Left renal cortex interstitium (tissue), 4 donors: ENCODE measurements around the gene BCL2. TPM values are rescaled to one million over a fixed set of nuclear protein-coding genes. Genes with fewer than 3 reads are reported as not detected.

ENCODE experiments used
- DNase-seq, 4 donors: peaks; one replicate each; pipeline ENCODE4 v3.0.0-alpha.2; 2013; ENCODE audit warnings: low read depth in 4 of 4, low spot score in 2 of 4, missing footprints in 1 of 4
- polyA plus RNA-seq, 4 donors: library from polyadenylated mRNA; unstranded; fragments of 120-200 nt; gene quantifications; one replicate each; pipeline ENCODE4 v1.2.1, GENCODE V29; 2013; ENCODE audit not compliant: insufficient read length in 4 of 4

BCL2 gene
- polyA plus RNA-seq, 4 donors = 22.1 to 27.1 (median 23.5) TPM

DNA sequence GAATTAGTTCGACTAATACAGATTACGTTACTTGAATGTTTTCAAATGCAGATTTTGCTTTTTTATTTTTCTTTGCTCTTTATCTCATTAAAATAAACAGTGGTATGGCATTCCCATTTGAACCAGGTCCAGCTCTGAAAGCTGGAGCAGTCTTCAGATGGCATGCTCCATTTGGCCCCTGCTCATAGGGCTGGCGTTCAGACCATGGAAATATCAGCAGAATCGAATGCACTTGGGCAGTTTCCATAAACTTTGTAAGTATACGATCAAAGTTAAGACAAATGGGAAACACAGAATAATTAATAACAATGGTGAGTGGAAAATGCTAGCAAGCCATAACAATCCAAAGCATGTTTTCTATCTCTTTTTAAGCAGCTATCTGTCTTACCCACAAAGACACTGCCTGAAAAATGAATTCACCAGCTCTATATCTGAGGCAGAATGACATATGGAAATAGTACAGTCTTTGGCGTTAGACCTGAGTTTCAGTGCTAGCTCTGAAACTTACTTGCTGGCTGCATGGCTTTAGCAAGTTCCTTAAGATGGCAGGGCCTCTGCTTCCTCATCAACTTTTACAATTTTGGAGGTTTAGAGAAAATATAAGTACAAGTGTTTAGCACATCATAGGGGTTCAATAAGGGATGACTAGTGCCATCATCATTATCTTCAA is 131.6 kb downstream of the BCL2 start:
- no peak for DNase-seq

DNA sequence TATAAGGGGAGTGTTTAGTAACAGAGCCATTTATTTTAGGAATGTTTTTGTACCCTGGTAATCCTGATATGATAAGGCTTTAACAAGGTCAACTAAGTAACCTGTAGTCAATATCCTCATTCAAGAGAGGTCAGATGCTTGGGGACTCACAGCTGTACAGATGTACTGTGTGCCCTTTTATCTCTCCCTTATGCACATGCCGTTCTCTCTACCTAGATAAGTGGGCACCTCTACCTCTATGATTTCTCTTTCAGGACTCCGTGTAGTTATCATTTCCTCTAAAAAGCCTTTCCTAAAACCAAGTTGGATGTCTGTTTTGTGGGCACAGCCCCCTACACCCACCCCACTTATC is 132.4 kb downstream of the BCL2 start:
- no peak for DNase-seq

GRCh38 chr18:63186520-63187222 is 132.9 kb downstream of the BCL2 start:
- DNase-seq = no peak

DNA sequence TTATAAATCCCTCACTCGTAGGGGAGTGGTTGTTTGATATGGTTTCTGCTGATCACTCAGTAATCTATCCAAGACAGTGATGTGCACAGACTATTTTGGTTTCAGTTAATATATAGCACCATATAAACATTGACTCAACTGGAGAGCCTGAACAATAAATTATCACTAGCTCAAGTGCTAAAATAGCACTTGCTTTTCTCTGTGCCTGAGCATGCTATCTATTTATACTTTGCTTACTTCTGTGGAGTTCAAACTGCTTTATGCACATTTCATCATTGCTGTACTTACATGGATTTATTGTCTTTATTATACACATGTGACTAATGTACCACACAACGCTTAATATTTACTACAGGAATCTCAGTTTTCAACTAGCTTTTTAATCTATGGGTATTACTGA is 133.6 kb downstream of the BCL2 start:
- no peak for DNase-seq

- no peak for DNase-seq
These were observed 135.4 kb downstream of the BCL2 start for GRCh38 chr18:63183952-63184770.

DNA sequence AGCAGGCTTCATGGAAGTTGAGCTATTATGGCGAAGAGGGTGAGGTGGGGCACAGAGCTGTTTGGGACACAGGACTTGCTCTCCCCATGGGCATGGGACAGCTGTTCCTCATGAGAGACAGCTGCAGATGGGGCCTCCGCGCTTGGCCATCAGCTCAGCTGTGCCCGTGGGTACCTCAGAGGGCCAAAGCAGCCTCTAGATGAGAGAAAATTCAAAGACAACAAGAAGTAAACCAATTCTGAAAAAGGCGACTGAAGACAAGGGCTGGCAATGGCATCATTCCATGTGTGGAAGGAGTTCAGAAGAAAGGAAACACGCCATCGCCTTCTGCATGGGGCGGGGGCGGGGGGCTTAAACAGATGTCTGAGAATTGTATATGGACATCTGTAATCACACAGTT is 136.2 kb downstream of the BCL2 start:
- DNase-seq = no peak

DNA sequence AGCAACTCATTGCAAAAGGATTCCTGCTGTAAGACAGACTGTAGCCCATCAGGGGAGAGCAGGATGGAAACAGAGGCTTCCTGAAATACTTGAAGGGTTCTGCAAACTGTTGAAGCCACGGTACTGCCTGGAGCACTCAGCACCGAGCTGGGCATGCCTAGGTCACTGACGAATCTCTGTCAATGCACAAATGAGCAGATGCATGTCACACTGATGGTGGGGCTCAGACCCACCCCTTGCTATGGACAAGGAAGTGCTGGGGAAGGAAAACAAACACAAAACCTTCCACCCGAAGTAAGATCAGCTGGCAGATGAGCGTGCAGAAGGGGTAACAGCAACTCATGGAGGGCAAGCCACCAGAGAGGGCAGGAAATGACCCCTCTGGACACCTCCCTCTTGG is 136.7 kb downstream of the BCL2 start:
- DNase-seq = no peak

DNA sequence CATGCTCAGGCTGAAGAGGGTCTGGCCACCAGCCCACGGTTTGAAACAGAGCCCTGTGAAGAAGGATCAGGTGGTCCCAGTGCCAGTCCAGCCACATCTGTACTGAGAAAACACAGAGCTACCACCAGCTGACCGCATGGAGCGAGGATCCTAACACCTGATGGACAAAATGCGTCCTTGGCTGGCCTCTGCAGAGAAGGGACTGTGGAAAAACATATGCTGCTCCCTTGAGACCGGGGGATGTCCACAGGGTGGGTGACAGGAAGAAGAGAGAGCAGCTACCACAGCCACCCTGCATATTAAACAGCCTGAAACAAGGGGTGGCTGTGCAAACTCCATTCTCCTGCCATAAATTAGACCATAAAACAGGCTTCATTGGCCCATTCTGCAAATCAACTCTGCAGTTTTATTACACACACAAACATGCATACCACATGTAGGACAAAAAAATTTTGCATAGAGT is 137.2 kb downstream of the BCL2 start:
- DNase-seq = no peak

GRCh38 chr18:63181706-63182309 is 137.8 kb downstream of the BCL2 start:
- no peak for DNase-seq

DNA sequence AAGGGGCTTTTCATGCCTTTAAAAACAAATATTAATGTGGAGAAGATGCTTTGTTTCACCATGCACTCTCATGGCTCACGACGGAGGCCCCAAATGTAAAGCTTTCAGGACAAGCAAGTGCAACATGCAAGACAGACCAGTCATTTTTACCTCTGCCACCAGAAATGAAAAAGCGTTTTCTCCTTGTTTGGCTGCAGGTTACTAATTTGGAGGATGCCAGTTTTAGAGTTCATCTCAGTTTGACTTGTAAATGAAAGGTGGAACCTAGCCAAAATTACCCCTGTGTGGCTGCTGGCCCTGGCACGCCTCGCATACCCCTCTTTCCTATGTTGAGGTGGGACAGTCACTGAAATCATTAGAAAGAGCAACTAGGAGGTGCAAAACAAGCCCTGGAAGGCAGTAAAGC is 138.6 kb downstream of the BCL2 start:
- no peak for DNase-seq

GRCh38 chr18:63180321-63180720 is 139.2 kb downstream of the BCL2 start:
- DNase-seq = no peak

DNA sequence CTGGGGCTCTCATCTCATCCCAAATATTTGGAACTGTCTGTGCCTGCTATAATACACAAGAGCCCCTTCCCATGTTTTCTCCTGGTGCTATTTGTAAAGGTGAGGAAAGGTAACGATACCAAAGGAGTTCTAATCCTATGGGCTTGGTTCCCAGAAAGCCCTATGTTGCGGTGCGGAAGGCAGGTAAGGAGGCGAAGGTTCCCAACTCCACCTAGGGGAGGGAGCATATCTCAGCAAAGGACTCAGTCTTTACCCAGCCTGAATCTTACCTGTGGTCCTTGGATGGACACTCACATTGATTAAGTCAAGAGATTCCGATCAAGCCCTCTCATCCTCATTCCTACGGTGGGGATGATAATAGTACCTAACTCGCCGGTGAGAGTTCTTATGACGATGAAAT is 140.1 kb downstream of the BCL2 start:
- no peak for DNase-seq

GRCh38 chr18:63178971-63179370 is 140.6 kb downstream of the BCL2 start:
- no peak for DNase-seq

DNA sequence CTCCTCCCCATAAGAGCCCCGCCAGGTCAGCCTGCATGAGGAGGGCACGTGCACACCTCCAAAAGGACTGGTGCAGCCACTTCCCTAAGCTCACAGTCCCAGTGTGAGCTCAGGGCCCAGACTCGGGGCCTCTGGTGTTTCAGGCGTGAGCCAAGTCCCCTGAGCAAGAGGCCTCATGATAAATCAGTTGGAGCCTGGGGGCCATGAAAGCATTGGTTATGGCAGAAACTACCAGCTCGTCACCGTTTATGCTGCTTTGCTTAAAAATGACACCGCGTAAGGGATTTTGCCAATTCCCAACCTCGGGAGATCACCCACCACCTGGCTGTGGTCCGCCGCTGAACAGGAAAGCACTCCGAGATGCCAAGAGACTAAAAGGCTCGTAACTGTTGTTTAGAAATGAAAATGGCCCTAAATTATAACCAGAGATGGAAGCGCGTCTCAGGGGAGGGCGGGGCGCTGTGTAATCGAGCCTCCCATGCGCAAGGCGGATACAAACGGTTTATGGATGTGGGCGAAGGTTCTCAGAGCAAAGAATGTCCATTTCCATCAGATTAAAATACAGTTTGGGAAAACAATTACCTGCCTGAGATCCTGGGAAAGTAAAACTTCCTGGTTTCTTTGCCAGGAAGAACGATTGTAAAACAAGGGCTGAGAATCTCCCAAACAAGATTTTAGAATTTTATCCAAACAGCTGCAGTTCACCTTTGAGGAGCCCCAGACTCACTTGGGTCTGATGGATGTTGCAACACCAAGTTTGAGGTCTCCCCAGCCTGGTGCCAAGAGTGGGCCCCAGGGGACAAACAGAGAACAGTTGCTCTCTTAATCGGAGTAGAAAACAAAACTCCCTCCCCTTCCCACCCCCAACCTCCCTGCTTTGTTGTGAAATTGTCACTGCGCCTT is 141.4 kb downstream of the BCL2 start:
- DNase-seq = no peak

DNA sequence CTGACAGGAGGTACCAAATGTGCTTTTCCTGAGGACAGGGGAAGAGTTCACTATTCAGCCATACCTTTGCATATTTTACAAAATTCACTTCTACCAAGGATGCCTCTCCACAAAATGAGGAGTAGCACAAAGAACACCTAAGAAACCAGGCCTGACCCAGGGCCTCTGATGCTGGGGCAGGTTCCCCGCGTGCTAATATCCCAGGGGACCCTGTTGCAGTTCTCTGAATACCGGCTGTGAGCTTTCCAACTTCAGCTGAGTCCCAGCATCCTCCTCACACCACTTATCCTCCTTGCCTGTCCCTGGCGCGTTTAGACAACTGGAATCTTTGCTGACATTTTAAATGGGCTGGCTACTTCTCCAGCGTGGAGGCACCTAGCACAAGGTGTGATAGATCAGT is 142.3 kb downstream of the BCL2 start:
- DNase-seq = no peak

GRCh38 chr18:63175264-63175663 is 144.3 kb downstream of the BCL2 start:
- DNase-seq = no peak

GRCh38 chr18:63173983-63174382 is 145.6 kb downstream of the BCL2 start:
- no peak for DNase-seq

DNA sequence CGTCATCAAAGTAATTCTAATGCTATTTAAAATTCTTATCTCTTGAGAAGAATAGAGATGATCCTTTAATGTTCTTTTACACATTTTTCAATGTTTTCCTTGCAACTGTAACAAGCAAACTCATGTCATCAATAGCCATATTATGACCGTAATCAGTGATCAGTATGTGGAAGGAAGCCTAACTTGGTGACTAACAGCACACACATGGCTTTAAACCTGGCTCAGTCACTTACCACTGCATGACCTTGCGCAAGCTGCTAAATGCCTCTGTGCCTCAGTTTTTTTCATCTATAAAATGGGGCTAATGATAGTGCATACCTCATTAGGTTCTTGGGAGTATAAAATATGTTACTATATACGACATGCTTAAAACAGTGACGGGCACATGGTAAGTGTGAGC is 149.7 kb downstream of the BCL2 start:
- DNase-seq = no peak

DNA sequence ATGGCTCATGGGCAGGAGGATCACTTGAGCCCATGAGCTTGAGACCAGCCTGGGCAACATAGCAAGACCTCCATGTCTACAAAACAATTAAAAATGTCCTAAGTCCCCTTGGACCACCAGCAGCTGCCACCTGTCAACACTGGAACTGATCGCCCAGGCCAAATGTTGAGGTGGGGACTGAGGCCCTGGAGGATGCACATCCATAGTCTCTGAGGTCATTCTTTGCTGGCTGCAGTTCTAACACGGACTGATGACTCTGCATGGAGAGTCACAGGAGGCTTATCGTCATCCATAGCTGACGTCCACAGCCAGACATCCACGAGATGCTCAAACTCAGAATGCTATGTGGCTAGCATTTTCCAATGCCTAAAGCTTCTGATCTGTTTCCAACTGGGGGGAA is 151.3 kb downstream of the BCL2 start:
- no peak for DNase-seq

DNA sequence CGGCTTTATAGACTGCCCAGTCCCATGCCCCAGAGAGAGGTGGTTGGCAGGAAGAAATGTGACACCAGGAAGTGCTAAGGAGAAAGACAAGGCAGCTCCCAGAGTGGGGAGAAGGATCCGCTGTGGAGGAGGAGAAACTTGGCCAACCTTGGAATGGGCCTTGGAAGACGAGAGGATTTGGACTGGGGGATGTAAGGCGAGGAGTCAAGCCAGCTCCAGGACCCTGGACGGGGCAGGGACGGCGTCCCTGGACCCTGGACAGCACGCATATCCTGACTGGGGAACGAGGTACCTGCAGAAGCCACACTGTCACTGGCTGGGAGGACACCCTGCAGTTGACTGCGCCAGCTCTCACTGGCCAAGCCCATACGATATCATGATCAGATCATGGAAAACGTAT is 153.4 kb downstream of the BCL2 start:
- no peak for DNase-seq
